Globus pallidus (tissue), 1 donor: Measurements from ENCODE around the gene ACAP2.
"Not testable (repeated sequence)": the region's sequence is repeated elsewhere in the genome, so short reads cannot be mapped to it uniquely, and the experiment has no call there.

Source experiments
- DNase-seq: peaks from one replicate; pipeline ENCODE4 v3.0.0-alpha.2; 2015; ENCODE audit warnings: low spot score

The ACAP2 gene, protein sequence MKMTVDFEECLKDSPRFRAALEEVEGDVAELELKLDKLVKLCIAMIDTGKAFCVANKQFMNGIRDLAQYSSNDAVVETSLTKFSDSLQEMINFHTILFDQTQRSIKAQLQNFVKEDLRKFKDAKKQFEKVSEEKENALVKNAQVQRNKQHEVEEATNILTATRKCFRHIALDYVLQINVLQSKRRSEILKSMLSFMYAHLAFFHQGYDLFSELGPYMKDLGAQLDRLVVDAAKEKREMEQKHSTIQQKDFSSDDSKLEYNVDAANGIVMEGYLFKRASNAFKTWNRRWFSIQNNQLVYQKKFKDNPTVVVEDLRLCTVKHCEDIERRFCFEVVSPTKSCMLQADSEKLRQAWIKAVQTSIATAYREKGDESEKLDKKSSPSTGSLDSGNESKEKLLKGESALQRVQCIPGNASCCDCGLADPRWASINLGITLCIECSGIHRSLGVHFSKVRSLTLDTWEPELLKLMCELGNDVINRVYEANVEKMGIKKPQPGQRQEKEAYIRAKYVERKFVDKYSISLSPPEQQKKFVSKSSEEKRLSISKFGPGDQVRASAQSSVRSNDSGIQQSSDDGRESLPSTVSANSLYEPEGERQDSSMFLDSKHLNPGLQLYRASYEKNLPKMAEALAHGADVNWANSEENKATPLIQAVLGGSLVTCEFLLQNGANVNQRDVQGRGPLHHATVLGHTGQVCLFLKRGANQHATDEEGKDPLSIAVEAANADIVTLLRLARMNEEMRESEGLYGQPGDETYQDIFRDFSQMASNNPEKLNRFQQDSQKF

DNA sequence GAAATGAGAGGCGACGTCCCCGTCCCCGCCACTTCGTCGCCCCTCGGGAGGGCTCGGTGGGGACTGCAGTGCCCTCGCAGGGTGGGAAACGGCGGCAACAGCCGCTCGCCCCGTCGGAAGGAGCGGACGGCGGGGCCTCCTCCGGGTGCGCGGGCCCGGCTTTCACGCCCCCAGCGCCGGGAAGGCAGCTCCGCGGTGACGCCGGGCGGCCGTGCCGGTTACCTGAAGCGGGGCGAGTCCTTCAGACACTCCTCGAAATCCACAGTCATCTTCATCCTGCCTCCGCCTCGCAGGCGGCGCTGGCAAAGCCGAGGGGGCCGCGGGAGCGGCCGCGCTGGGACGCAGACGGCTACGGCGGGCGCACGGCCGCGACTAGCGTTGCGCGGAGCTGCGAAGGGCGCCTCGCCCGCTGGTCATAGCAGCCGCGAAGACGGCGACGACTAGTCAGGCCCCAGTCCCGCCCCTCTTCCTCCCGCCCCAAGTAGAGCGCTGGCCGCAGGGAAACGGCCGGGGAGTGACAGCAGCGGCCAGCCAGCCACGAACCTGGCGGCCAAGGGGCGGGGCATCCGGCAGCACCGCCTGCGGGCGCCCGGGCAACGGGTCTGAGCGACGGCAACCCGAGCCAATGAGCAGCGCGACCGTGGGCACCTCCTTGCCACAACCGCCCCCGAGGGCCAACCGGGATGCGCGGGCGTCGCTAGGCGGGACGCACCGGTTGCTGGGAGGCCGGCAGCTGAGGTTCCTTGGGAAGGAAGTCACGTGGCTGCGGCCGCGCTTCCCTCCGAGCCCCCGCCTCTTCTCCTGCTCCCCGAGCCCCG is at the start of gene ACAP2:
ACAP2 (minus strand) TSS at position 448 of the 818 bp plus-strand sequence; CDS start at position 275, 173 bp downstream.
- DNase-seq: peak; percentile 100

DNA sequence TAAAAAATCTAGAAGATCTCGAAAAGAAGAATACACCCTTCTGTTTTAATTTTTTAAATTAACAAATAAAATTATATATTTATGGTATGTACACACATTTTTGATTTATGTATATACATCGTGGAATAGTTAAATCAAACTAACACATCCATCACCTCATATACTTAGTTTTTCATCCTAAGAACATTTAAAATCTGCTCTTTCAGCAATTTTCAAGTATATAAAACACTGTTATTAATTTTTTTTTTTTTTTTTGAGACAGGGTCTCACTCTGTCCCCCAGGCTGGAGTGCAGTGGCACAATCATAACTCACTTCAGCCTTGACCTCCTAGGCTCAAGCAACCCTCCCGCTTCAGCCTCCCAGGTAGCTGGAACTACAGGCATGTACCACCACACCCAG is 32.8 kb upstream of the ACAP2 start:
- DNase-seq: no peak

DNA sequence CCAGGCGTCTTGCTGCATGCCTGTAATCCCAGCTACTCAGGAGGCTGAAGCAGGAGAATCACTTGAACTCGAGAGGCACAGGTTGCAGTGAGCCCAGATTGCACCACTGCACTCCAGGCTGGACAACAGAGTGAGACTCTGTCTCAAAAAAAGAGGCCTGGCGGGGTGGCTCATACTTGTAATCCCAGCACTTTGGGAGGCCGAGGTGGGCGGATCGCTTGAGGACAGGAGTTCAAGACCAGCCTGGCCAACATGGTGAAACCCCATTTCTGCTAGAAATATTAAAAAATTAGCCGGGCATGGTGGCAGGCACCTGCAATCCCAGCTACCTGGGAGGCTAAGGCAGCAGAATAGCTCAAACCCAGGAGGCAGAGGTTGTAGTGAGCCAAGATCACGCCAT is 32.3 kb upstream of the ACAP2 start:
- not testable (repeated sequence) for DNase-seq

DNA sequence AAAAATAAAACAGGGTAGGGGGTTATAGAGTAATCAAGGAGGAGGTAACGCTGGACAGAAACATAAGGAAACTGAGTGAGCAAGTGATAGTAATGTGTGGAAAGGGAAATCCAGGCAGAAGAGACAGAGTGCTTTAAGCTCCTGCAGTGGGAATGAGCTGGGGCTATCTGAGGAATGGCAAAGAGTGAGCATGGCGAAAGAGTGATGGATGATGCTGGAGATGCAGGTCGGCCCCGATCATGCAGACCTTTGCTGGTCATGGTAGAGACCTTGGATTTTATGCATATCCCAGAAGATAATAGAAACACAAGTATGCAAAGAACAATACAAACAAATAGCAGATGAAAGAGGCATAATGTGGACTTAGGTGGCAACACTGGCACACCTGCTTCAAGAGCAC is 26.0 kb upstream of the ACAP2 start:
- DNase-seq: no peak

DNA sequence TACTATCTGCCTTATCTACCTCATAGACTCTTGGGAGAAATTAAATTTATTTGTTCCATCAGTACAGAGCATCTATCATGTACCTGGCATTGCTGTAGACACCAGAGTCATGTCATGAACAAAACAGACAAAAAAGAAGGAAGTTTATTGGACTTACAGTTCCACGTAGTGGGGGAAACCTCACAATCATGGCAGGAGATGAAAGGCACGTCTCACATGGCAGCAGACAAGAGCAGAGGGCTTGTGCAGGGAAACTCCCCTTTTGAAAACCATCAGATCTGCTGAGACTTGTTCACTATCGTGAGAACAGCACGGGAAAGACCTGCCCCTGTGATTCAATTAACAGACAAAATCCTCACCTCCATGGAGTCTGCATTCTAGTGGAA is 25.6 kb upstream of the ACAP2 start:
- no peak for DNase-seq

DNA sequence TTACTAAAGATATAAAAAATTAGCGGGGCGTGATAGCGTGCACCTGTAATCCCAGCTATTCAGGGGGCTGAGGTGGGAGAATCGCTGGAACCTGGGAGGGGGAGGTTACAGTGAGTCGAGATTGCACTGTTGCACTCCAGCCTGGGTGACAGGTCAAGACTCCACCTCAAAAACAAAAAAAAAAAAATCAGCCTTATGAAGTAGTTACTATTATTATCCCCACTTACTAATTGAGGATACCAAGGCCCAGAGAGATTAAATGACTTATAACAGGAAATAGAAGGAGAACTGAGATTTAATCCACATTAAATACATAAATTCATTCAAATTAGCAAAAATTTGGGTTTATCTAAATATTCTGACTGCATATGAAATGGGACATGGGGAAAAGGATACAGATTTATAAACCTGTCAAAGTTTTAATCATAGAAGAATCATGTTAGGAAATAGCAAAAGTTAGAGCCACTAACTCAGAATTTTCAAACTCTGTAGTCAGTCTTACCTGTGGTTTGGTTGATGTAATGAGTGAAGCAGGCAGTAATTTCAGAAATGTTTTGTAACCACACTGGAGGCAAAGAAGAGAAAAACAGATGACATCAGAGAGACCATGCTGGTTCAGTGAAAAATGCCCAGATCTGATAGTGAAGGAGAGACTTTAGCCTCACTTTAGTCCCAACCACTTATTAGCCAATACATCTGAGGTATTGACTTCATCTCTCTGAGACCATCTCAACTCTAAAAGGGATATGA is 25.0 kb upstream of the ACAP2 start:
- no peak for DNase-seq

DNA sequence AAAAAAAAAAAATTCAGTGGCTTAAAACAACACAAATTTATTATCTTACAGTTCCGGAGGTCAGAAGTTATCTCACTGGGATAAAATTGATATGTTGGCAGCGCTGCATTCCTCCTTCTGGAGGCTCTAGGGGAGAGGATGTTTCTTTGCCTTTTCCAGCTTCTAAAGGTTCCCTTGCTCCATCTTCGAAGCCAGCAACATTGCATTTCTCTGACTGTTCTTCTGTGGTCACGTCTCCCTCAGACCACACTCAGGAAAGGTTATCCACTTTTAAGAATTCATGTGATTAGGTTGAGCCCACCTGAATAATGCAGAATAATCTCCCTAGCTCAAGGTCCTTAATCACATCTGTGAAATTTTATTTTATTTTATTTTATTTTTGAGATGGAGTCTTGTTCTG is 23.4 kb upstream of the ACAP2 start:
- DNase-seq: no peak

DNA sequence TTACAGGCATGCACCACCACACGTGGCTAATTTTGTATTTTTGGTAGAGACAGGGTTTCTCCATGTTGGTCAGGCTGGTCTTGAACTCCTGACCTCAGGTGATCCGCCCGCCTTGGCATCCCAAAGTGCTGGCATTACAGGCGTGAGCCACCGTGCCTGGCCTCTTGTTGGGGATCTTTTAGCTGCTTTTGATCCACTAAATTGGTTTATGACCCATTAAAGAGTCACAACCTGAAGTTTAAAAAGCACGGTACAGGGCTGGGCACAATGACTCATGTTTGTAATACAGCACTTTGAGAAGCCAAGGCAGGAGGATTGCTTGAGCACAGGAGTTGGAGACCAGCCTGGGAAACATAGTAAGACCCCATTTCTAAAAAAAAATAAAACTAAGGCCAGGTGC is 20.1 kb upstream of the ACAP2 start:
- DNase-seq: not testable (repeated sequence)

DNA sequence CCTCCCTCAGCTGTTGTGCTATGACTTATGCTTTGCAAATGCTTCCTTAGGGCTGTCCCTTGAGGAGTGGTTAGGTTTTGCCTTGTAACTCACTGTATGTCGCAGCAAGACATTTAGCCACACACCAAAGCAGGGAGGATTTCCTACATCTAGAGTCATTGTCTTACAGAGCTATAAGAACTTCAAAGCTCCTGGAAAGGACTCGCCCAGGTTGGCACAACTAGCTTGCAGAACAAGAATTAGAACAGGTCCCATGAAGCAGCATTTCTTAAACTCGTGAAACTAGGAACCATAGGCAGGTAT is 19.4 kb upstream of the ACAP2 start:
- DNase-seq: no peak

DNA sequence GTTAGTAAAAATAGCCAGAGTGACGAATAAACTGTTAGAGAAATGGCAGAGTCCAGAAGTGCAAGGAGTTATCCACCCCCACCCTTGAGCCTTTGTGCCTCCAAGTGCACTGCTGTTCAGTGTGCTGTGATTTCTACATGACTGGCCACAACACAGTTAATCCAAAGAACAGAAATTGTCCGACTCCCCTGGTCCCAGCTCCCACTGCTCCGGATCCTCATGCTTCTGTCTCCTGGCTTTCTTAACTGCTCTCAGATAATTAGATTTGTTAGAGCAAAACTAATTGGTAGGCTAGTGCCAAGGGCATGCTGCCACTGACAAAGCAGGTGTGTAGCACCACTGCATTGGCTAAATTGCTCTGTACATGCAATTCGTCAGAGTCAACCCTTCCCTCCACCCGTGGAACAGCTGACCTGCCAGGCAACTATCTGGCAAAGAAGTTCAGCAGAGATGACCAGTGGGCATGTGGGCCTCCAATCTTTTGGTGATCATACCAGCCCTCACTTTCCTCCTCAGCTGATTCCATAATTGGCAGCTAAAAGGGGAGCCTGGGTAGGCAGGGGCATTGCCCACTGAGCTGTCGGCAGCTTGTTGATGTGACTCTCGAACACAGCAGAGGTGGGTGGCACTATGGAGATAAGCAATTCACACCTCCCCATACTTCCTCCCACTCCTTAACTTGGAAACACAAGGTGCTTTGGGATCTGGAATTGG is 18.9 kb upstream of the ACAP2 start:
- DNase-seq: no peak

DNA sequence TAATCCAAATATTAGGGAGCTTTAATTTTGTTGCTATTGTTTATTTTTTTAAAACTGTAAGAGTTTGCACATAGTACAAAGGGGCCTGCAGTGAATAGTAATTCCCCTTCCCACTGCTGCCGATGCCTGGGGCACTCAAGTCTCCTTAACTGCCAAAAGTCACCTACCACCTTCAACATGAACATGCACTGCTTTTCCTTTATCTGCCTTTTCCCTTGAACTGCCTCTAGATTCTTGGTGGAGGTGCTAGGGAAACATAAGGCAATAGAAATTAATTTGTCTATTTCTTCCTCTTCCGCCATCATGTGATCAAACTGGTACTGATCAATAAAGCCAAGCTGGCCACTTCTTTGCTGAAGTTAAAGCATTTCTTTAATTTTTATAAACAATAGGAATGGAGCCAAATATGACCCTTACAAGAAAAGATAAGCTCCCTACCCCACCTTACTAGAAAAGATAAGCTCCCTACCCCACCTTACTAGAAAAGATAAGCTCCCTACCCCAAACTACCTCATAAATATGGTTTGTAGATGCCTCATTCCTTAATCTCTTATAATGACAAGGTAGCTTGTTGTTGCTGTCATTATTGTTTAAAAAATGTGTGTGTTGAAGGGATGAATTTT is 17.4 kb upstream of the ACAP2 start:
- no peak for DNase-seq

DNA sequence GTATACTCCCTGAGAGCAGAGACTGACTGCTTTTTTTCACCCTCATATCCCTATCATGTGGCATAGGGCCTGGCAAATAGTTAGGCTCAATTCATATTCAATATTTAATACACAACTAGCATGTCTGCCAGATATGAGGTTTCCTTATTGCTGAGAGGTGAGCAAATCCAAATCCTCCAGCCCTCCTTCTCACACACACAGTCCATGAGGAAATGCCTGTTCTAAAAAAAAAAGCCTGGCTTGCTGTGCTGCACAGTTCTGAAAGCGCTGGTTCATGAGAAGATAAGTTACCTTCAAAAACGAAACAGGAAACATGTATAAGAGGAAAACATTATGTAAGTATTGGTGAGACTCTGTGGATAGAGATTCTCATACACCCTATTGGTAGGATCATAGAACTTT is 15.5 kb upstream of the ACAP2 start:
- DNase-seq: no peak

DNA sequence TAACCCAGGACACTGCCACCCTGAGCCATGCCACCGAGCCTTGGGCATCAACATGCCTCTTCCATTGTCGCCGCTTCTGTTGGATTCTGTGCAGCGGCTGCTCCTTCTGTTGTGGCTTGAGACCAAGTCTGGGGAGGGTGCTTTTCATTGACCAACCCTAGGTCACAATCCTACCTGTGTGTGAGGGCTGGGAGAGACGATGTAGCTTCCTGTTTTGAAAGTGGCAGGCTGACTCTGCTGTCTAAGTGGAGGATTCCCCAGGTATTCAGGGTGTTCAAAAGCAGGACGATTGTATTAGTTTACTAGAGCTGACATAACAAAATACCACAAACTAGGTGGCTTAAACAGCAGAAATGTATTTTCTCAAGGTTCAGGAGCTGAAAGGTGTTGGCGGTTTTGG is 13.0 kb upstream of the ACAP2 start:
- no peak for DNase-seq

DNA sequence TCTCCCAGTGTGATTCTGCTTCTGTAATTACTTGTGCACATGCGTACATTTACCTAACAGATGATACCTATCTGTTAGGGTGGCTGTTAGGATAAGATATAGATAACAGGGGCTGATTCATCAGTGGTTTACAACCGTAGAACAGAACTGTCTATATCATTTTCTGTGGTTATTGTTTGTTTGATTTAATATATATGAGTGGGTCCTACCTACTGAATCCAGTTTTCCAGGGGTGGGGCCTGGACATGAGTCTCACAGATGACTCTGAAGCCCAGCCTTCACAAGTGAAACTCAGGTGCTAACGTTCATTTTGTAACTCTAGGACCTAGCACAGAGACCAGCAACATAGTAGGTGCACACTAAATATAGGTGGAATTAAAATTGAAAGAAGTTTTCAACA is 10.4 kb upstream of the ACAP2 start:
- DNase-seq: no peak

DNA sequence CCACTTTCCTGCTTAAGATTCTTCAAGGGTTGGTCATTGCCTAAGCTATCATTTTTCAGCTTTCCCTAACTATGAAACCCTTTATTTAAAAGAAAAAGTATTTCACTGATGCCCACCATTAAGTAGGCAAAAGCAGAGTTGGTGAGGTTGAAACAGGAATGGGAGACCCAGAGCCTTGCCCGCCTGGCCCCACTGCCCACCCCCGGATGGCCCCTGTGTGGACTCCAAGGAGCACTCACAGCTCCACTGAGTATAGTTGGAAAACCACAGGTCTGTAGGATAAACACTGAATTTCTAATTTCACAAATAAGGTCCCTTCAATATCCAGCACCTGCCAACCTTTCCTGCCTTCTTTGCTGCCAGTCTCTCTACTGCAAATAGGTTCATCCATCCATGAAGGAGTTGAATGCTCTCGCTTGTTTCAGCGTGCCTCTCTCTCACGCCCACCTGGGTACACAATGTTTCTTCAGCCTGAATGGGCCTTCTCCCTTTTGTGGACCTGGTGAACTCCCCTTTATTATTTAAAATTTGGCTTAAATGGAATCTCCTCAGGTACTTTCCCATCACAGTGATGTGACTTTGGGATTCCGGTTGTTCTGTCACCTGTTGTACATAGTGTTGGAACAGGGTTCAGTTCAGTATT is 8.7 kb upstream of the ACAP2 start:
- no peak for DNase-seq

DNA sequence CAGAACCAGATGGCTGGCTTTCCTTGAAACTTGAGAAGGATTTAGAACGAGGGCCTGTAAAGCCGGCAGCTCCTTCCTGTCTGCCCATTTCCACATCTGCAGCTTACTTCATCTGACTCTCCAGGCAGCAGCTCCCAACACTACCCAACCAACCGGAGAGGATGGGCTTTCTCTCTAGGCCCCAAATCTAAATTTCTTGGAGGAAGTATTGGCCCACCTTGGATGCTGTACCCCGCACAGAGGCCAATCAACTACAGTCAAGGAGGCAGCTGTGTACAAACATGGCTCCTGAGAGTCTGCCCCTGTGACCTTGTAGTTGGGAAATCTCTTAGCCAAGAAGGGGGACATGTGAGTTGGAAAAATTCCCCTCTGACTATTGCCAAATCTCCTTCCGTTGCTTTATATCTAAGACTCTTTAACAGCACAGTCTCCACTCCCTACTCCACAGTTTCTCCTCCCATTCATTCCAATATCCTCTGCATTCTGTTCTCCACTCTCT is 8.0 kb upstream of the ACAP2 start:
- no peak for DNase-seq

DNA sequence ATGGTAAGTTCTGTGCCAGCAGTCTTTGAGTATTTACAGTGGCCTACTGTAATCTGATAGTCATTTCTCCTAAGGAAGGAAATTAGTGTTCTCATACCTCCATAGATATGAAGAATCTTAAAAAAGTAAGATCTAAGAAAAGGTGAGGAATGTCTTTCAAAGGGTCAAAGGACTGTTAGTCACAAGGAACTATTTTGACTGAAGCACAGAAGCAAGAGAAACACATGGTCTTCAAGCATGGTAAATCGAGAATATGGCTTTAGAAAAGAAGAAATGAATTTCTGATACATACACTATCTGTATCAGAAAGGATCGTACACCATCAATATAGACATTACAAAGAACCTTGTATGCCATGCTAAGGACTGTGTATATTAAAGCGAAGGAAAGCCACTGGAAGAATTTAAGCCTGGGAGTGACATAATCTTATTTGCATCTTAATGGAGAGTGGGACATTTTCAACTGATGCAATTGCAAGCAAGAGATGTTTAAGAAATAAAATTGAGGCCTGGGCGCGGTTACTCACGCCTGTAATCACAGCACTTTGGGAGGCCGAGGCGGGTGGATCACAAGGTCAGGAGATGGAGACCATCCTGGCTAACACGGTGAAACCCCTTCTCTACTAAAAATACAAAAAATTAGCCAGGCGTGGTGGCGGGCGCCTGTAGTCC is 5.5 kb upstream of the ACAP2 start:
- no peak for DNase-seq

DNA sequence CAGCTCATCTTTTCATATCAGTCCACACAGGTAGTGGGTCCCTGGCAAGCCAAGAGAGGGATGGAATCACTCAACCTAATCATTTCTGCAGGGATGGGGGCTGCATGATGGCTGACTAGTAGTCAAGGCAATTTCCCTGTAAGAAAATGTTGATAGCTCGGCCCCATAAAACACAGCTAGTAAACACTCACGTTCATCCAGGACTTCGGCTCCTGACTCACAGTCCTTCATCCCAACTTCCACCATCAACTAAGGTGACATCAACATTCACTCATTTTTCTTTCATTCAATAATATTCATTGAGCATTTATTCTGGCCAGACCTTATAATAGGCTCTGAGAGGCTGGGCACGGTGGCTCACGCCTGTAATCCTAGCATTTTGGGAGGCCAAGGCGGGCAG is 4.4 kb upstream of the ACAP2 start:
- DNase-seq: no peak

DNA sequence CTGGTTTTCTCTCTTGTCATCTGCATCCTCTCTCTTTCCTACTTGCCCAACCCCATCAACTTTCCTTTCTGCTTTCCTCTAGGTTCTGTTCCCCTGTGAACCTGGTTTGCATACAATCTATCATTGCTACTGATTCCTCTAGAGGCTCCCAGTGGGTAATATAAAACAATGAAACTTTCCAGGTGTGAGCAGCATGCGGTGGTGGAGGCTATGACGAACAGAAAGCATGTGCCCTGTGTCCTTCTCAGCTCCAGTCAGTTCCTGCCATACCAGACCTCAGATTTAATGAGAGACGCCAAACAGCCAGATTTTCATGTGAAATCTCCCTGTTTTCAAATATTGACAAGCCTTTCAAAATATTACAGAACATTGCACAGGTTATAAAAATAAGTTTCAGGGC is 3.5 kb upstream of the ACAP2 start:
- no peak for DNase-seq

DNA sequence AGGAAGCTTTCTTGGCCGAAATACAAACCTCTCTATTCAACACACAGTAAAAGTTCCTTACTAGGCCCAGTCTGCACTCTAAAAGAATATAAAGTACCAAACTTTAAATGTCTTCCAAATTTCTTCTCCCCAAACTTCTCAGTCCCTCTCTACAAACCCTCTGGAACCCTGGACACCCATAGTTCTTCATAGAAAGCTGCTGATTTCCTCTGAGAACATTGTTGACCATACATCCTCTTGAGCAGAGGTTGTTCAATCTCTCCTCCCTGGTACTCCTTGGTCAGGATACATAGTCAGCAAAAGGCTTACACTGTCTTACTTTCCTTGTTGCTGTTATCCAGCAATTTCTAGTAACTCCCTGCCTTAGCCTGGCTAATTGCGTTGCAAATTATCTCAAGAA is 3.1 kb upstream of the ACAP2 start:
- no peak for DNase-seq
